ENCODE measurements around the gene COL18A1. TPM values are rescaled to one million over a fixed set of nuclear protein-coding genes. Genes with fewer than 3 reads are reported as not detected.

COL18A1 gene
- total RNA-seq, 2 donors from 2014 or later, result 0.31 to 1.3 TPM

- no peak overlapping the region for H3K4me3 Mint-ChIP-seq
- H3K4me1 Mint-ChIP-seq (ENCODE audit: low read depth in 2 of 2), result no peaks in the 10 kb centered on the region
- DNase-seq (ENCODE audit: low spot score) (peak; percentile 50), ATAC-seq (peak in 1 of 2 donors; percentile 2)
- no peak overlapping the region for H3K27ac Mint-ChIP-seq
- H3K36me3 Mint-ChIP-seq, result no peaks in the 10 kb centered on the region
- peaks cover 15 to 16% of the 10 kb centered on the region in 2 donors for H3K27me3 Mint-ChIP-seq
- H3K9me3 Mint-ChIP-seq, result no peaks in the 10 kb centered on the region
Measured at GRCh38 chr21:45383111-45383614, 21.8 kb upstream of the COL18A1 start.

DNA sequence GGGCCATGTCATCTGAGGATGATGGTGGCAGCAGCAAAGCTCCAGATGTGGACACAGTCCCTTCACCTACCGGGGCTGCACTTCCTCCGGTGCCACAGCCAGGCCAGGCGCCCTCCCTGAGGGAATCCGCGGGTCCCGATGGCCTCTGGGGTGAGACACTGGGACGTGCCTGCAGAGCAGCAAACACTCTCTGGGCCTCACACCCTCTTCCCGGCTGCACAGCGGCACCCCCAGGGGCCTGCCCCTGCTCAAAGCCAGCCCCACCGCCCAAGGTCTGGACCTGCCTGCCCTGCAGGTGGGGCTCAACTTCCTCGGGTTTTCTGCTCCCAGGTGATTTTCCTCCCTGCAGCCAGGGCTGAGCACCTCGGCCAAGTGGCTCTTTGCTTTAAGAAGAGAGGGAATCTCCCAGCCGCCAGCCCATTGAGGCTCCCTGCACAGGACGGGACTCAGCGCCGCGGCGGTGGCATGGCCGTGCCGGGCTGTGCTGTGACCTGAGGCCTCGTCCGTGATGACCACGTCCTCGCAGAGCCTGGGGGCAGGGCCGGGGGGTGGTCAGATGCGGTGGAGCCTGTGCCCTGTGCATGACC, 21.3 kb upstream of the COL18A1 start:
- Mint-ChIP-seq H3K36me3 (no peaks in the 10 kb centered on the region), H3K27ac (no peak overlapping the region), H3K27me3 (peaks cover 15 to 16% of the 10 kb centered on the region in 2 donors), H3K4me1 (ENCODE audit: low read depth in 2 of 2) (no peaks in the 10 kb centered on the region), H3K9me3 (no peaks in the 10 kb centered on the region), H3K4me3 (no peak overlapping the region)
- peak; percentile 54 for DNase-seq (ENCODE audit: low spot score)
- no peak for ATAC-seq

GRCh38 chr21:45384656-45385548, 20.1 kb upstream of the COL18A1 start:
- H3K27ac Mint-ChIP-seq, result no peak overlapping the region
- no peaks in the 10 kb centered on the region for H3K4me1 Mint-ChIP-seq (ENCODE audit: low read depth in 2 of 2)
- H3K27me3 Mint-ChIP-seq, result peaks cover 9 to 10% of the 10 kb centered on the region in 2 donors
- H3K9me3 Mint-ChIP-seq, result no peaks in the 10 kb centered on the region
- H3K4me3 Mint-ChIP-seq, result no peak overlapping the region
- DNase-seq (ENCODE audit: low spot score) (no peak), ATAC-seq (no peak)
- no peaks in the 10 kb centered on the region for H3K36me3 Mint-ChIP-seq

DNA sequence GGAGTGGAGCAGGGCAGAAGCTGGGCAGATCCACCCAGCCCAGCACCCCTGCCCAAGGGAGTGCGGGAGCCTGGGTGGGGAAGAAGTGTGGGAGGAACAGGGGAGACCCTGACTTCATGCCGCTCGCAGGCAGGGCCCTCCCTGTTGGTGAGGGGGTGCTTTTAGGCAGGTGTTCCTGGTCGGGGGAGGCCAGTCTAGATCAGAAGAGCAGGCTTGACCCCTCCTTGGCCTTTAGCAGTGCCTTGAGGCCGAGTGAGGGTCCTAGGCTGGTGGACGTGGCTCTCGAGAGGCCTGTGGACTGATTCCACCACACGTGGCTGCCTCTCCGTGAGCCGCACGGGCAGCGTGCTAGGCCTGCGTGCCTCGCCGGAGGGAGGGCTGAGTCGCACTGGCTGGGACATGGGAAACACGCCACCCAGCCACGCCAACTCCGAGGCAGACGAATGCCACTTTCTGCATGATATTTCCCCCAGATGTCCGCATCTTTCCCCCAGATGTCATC, 19.4 kb upstream of the COL18A1 start:
- DNase-seq (ENCODE audit: low spot score), result peak; percentile 12
- Mint-ChIP-seq H3K27ac (no peak overlapping the region), H3K27me3 (peaks cover 3 to 9% of the 10 kb centered on the region in 2 donors), H3K4me1 (ENCODE audit: low read depth in 2 of 2) (no peaks in the 10 kb centered on the region), H3K9me3 (no peaks in the 10 kb centered on the region), H3K36me3 (no peaks in the 10 kb centered on the region), H3K4me3 (no peak overlapping the region)
- peak in 1 of 2 donors; percentile 2 for ATAC-seq

DNA sequence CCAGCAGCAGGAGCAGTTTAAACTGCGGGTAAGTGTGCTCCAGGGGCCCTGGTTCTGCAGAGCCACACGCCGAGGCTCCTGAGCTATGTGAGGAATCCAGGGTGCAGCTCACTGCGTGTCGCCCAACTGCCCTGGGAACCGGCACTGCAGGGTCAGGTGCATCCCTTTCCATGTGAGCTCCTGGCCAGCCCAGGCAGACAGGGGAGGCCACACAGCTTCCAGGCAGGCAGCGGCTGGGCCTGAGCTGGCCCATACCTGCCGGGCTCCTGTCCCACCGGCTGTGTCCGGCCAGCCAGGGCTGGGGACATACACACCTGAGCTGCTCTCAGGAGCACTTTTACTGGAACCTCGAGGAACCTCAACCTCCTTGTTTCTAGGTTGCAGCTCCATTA, 18.6 kb upstream of the COL18A1 start:
- DNase-seq (ENCODE audit: low spot score) (no peak), ATAC-seq (no peak)
- H3K4me1 Mint-ChIP-seq (ENCODE audit: low read depth in 2 of 2), result no peaks in the 10 kb centered on the region

GRCh38 chr21:45386728-45387371, 18.1 kb upstream of the COL18A1 start:
- H3K4me1 Mint-ChIP-seq (ENCODE audit: low read depth in 2 of 2), result no peaks in the 10 kb centered on the region
- H3K9me3 Mint-ChIP-seq, result no peaks in the 10 kb centered on the region
- ATAC-seq, result no peak
- H3K36me3 Mint-ChIP-seq, result no peaks in the 10 kb centered on the region
- no peak overlapping the region for H3K4me3 Mint-ChIP-seq
- H3K27me3 Mint-ChIP-seq, result peaks cover 0 to 7% of the 10 kb centered on the region in 2 donors
- H3K27ac Mint-ChIP-seq, result no peak overlapping the region
- DNase-seq (ENCODE audit: low spot score), result no peak

More for the DNA sequence above, 18.6 kb upstream of the COL18A1 start:
- peaks cover 0 to 7% of the 10 kb centered on the region in 2 donors for H3K27me3 Mint-ChIP-seq
- no peaks in the 10 kb centered on the region for H3K36me3 Mint-ChIP-seq
- no peaks in the 10 kb centered on the region for H3K9me3 Mint-ChIP-seq
- H3K27ac Mint-ChIP-seq, result no peak overlapping the region
- no peak overlapping the region for H3K4me3 Mint-ChIP-seq

DNA sequence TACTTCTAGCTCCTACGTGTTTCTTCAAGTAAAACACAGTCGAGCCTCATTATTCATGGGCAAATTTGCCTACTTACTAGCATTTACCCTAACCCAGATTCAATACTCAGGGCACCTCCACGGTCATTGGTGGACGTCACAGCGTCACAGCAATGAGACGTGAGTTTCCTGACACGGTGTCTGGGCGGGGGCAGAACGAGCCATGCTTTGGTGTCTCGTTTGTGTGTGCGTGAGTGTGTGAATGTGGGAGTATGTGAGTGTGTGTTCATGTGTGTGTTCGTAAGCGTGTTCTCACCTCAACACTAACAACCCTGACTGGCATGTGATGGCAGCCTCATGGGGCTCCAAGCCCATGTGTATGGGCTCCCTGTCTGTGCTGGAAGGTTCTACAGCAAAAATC, 17.5 kb upstream of the COL18A1 start:
- H3K27ac Mint-ChIP-seq, result no peak overlapping the region
- no peaks in the 10 kb centered on the region for H3K9me3 Mint-ChIP-seq
- no peaks in the 10 kb centered on the region for H3K4me1 Mint-ChIP-seq (ENCODE audit: low read depth in 2 of 2)
- H3K4me3 Mint-ChIP-seq, result no peak overlapping the region
- DNase-seq (ENCODE audit: low spot score), result no peak
- H3K36me3 Mint-ChIP-seq, result no peaks in the 10 kb centered on the region
- ATAC-seq, result no peak
- peaks cover 0 to 7% of the 10 kb centered on the region in 2 donors for H3K27me3 Mint-ChIP-seq

GRCh38 chr21:45388011-45388521, 16.9 kb upstream of the COL18A1 start:
- ATAC-seq, result no peak
- H3K9me3 Mint-ChIP-seq, result no peaks in the 10 kb centered on the region
- no peaks in the 10 kb centered on the region for H3K4me1 Mint-ChIP-seq (ENCODE audit: low read depth in 2 of 2)
- H3K27me3 Mint-ChIP-seq, result peaks cover 0 to 5% of the 10 kb centered on the region in 2 donors
- H3K4me3 Mint-ChIP-seq, result no peak overlapping the region
- no peak overlapping the region for H3K27ac Mint-ChIP-seq
- DNase-seq (ENCODE audit: low spot score), result no peak
- H3K36me3 Mint-ChIP-seq, result no peaks in the 10 kb centered on the region

GRCh38 chr21:45388611-45389296, 16.2 kb upstream of the COL18A1 start:
- Mint-ChIP-seq H3K4me1 (ENCODE audit: low read depth in 2 of 2) (no peaks in the 10 kb centered on the region), H3K9me3 (no peaks in the 10 kb centered on the region), H3K4me3 (no peak overlapping the region), H3K36me3 (no peaks in the 10 kb centered on the region), H3K27ac (no peak overlapping the region), H3K27me3 (peaks cover 0 to 5% of the 10 kb centered on the region in 2 donors)
- no peak for ATAC-seq
- DNase-seq (ENCODE audit: low spot score), result peak; percentile 26

DNA sequence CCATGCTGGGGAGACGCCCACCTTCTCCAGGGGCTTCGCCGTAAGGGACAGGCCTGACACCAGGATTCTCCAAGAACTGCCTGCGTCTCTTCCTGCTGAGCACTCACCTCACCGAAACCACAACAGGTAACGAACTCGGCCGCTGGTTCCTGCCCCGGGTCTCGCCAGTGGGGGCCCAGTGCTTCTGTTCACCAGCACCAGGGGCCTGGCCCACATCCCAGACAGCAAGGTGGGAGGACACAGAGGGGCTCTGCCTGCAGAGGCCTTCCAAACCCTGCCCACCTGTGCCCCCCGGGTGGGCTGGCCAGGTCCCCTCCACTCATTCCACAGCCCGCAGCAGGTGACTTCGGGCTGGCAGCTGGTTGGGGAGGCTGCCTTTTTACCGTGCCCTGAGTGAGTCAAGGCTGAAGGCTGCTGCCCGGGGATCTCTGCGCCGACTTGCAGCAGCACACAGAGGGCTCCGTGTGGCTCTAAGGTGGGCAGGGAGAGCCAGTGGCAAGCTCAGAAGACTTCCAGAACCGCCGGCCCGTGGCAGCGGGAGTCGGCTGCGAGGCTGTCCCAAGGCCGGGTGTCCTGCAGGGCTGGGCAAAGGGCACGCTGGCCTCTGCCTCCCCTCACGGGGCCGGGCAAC, 14.7 kb upstream of the COL18A1 start:
- Mint-ChIP-seq H3K36me3 (no peaks in the 10 kb centered on the region), H3K9me3 (no peaks in the 10 kb centered on the region), H3K4me3 (no peak overlapping the region), H3K4me1 (ENCODE audit: low read depth in 2 of 2) (no peaks in the 10 kb centered on the region), H3K27me3 (peaks cover 0 to 2% of the 10 kb centered on the region in 2 donors), H3K27ac (no peak overlapping the region)
- ATAC-seq (no peak), DNase-seq (ENCODE audit: low spot score) (no peak)

- H3K36me3 Mint-ChIP-seq, result no peaks in the 10 kb centered on the region
- no peaks in the 10 kb centered on the region for H3K27me3 Mint-ChIP-seq
- H3K4me3 Mint-ChIP-seq, result no peak overlapping the region
- H3K27ac Mint-ChIP-seq, result no peak overlapping the region
- no peaks in the 10 kb centered on the region for H3K9me3 Mint-ChIP-seq
- no peaks in the 10 kb centered on the region for H3K4me1 Mint-ChIP-seq (ENCODE audit: low read depth in 2 of 2)
- ATAC-seq (no peak), DNase-seq (ENCODE audit: low spot score) (peak; percentile 29)
Measured at GRCh38 chr21:45390831-45391742, 13.9 kb upstream of the COL18A1 start.
